Calu3 (cell line): ENCODE results near the gene SYNE3. TPM values are rescaled to one million over a fixed set of nuclear protein-coding genes. Genes with fewer than 3 reads are reported as not detected.

Experiments
- BruUV-seq: library from RNA; stranded (reverse); fragments of 400-500 nt; replicated peaks from 2 replicates; lab custom pipeline; 2021; lab: Mats Ljungman, UMichigan
- CTCF ChIA-PET: fragments of 300-600 bp; sonication (Branson Sonifier 250); formaldehyde crosslinking; loops from one replicate; lab custom pipeline; 2022; ENCODE audit warnings: antibody characterized with exemption; lab: Charles Lee
- DNase-seq: peaks from one replicate; pipeline ENCODE4 v3.0.0; 2022
- H3K27ac Mint-ChIP-seq: one replicate; pipeline ENCODE4 v1.8.0; 2022; ENCODE audit warnings: mixed read lengths; ENCODE audit not compliant: unreplicated experiment
- H3K27me3 Mint-ChIP-seq: one replicate; pipeline ENCODE4 v1.8.0; 2022; ENCODE audit warnings: mixed read lengths; ENCODE audit not compliant: unreplicated experiment
- H3K36me3 Mint-ChIP-seq: one replicate; pipeline ENCODE4 v1.8.0; 2022; ENCODE audit warnings: mild to moderate bottlenecking, moderate library complexity, mixed read lengths; ENCODE audit not compliant: insufficient read depth, unreplicated experiment
- H3K4me1 Mint-ChIP-seq: one replicate; pipeline ENCODE4 v1.8.0; 2022; ENCODE audit warnings: mild to moderate bottlenecking, low read depth, mixed read lengths; ENCODE audit not compliant: unreplicated experiment
- H3K4me3 Mint-ChIP-seq: one replicate; pipeline ENCODE4 v1.8.0; 2022; ENCODE audit warnings: mild to moderate bottlenecking, low read depth, moderate library complexity, mixed read lengths; ENCODE audit not compliant: unreplicated experiment
- H3K9me3 Mint-ChIP-seq: one replicate; pipeline ENCODE4 v1.8.0; 2022; ENCODE audit warnings: low read depth, mixed read lengths; ENCODE audit not compliant: unreplicated experiment
- CTCF ChIP-seq: fragments of 200-600 bp; IDR thresholded peaks from one replicate; pipeline ENCODE4 v1.8.0; 2022; ENCODE audit warnings: antibody characterized with exemption; ENCODE audit not compliant: unreplicated experiment
- intact Hi-C: fragments of 100-400 bp; cut with micrococcal nuclease; formaldehyde crosslinking; loops from one replicate; pipeline ENCODE4 v1.10.0; 2022; ENCODE audit not compliant: unreplicated experiment
- total RNA-seq: library from RNA; stranded (reverse); gene quantifications from 2 replicates; pipeline ENCODE4 v1.2.3, GENCODE V29; 2022

SYNE3 gene
- total RNA-seq, 1 experiment from 2014 or later = 0.97 TPM

- TF ChIP-seq CTCF = no peak
- intact Hi-C loops = no loop called here
- Mint-ChIP-seq H3K27ac (no peak overlapping the region), H3K27me3 (no peaks in the 10 kb centered on the region), H3K9me3 (no peaks in the 10 kb centered on the region), H3K36me3 (no peaks in the 10 kb centered on the region), H3K4me3 (no peak overlapping the region), H3K4me1 (peaks cover 26% of the 10 kb centered on the region)
- no peak for DNase-seq
- no TSS peak for BruUV-seq
- CTCF ChIA-PET = no interaction called here
These were observed 21.4 kb downstream of the SYNE3 start for GRCh38 chr14:95495076-95495475.

- DNase-seq = no peak
- BruUV-seq = no TSS peak
- intact Hi-C loops = no loop called here
- Mint-ChIP-seq H3K27me3 (no peaks in the 10 kb centered on the region), H3K4me3 (no peak overlapping the region), H3K4me1 (peaks cover 20% of the 10 kb centered on the region), H3K36me3 (no peaks in the 10 kb centered on the region), H3K9me3 (no peaks in the 10 kb centered on the region), H3K27ac (no peak overlapping the region)
- no peak for TF ChIP-seq CTCF
- CTCF ChIA-PET = no interaction called here
These were observed 22.0 kb downstream of the SYNE3 start for GRCh38 chr14:95494456-95494855.

- no peak for DNase-seq
- peaks cover 15% of the 10 kb centered on the region for H3K4me1 Mint-ChIP-seq
- intact Hi-C loops = no loop called here
- CTCF ChIA-PET = no interaction called here
- BruUV-seq = no TSS peak
- H3K4me3 Mint-ChIP-seq = no peak overlapping the region
- H3K9me3 Mint-ChIP-seq = no peaks in the 10 kb centered on the region
- H3K36me3 Mint-ChIP-seq = no peaks in the 10 kb centered on the region
- no peak for TF ChIP-seq CTCF
- no peaks in the 10 kb centered on the region for H3K27me3 Mint-ChIP-seq
- no peak overlapping the region for H3K27ac Mint-ChIP-seq
These were observed 22.5 kb downstream of the SYNE3 start for GRCh38 chr14:95493976-95494375.

GRCh38 chr14:95493503-95493902 lies 22.9 kb downstream of the SYNE3 start:
- Mint-ChIP-seq H3K27me3 (no peaks in the 10 kb centered on the region), H3K27ac (no peak overlapping the region), H3K36me3 (no peaks in the 10 kb centered on the region), H3K4me1 (peaks cover 13% of the 10 kb centered on the region), H3K4me3 (no peak overlapping the region), H3K9me3 (no peaks in the 10 kb centered on the region)
- intact Hi-C loops = no loop called here
- CTCF ChIA-PET = no interaction called here
- no peak for DNase-seq
- no TSS peak for BruUV-seq
- TF ChIP-seq CTCF = no peak
